Kidney glomerular epithelial cell (primary cell): Measurements from ENCODE around the gene NPAT.

Experiments
- DNase-seq: peaks from one replicate; lab custom pipeline; 2025; lab: John Stamatoyannopoulos, UW

The NPAT gene

DNA sequence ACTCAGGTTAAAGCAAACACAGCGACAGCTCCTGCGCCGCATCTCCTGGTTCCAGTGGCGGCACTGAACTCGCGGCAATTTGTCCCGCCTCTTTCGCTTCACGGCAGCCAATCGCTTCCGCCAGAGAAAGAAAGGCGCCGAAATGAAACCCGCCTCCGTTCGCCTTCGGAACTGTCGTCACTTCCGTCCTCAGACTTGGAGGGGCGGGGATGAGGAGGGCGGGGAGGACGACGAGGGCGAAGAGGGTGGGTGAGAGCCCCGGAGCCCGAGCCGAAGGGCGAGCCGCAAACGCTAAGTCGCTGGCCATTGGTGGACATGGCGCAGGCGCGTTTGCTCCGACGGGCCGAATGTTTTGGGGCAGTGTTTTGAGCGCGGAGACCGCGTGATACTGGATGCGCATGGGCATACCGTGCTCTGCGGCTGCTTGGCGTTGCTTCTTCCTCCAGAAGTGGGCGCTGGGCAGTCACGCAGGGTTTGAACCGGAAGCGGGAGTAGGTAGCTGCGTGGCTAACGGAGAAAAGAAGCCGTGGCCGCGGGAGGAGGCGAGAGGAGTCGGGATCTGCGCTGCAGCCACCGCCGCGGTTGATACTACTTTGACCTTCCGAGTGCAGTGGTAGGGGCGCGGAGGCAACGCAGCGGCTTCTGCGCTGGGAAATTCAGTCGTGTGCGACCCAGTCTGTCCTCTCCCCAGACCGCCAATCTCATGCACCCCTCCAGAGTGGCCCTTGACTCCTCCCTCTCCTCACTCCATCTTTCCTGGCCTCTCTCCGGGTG, at the start of gene NPAT, which contains the start of gene ATM:
TSS of gene NPAT (minus strand) at position 65 of the 774 bp plus-strand sequence. CDS start 102 bp downstream, outside the sequence.
TSS of gene ATM (plus strand) at position 494 of the 774 bp plus-strand sequence. CDS start 4,558 bp downstream, outside the sequence.
- peak; percentile 100 for DNase-seq

DNA sequence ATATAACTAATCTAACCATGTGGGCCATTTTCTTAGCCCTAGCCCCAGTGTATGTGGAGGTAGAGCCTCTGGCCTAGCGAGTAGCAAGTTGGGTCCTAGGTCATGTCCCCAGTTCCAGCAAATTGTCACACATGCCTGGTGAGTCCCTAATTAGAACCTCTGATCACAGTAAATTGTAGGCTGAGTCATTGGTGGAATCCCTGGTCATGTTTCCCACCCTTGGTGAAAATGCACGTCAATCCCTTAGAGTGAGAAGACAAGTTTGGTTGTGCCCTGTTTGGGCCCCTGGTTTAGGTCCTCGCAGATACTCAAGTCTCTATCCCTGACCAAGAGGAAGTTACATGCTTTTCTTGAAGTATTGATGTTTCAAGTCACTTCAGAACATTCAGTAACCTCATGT, 47.1 kb upstream of the NPAT start:
- no peak for DNase-seq

DNA sequence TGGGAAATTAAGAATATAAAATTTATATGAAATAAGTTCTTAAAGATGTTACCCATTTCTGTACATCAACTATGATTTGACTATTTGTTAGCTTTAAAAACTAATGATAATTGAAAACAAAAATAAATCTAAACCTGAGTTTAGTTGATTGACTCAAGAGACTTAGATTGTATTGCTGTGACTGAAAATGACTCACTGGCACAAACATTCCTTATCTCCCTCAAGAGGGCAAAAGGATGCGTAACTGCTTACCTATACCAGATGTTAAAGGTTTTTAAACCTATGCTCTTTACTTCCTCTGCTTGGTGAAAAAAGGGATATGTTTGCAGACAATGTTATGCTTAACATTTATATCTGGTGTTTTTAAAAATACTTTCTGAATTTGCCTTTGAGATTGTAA, 30.7 kb upstream of the NPAT start:
- no peak for DNase-seq

DNA sequence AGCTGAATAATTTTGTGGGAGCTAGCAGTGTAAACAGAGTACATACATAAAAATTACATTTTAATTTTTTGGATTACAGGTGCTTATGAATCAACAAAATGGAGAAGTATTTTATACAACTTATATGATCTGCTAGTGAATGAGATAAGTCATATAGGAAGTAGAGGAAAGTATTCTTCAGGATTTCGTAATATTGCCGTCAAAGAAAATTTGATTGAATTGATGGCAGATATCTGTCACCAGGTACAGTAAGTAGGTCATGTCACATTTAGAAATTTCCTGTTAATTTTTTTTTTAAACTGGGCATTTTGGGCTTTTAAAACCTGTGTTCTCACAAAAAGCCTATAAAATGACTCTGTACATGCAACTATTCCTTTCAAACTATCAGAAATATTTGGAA, 24.4 kb upstream of the NPAT start:
- DNase-seq = no peak

DNA sequence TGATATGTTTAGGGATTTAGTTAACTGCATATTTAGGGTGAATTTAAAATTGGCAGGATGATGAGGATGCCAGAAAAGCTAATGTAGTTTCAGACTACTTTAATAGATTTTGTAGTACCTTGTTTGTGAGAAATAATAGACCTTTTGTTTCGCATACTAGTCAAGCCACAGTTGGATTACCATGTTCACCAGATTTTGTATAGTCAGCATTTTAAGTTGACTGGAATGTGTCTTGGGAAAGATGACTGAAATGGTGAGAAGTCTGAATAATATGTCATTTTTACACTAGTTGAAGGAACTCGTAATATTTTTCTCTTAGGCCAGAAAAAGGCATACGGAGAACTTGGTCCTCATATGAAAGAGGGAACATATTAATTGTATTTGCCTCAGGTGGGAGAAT, 23.9 kb upstream of the NPAT start:
- DNase-seq = no peak

DNA sequence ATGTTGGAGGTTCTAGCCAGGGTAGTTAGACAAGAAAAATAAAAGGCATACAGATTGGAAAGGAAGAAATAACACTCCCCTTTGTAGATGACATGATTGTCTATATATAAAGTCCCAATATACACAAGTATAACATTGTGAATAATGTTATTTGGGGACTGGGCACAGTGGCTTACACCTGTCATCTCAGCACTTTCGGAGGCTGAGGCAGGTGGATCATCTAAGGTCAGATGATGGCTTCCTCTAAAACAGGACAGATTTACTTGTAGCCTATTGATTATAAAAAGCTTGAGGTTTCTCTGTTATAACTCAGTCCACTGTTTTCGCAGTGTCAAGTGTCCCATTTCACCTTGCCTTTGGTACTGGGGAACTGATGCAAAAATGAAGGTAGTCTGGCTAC, 20.0 kb upstream of the NPAT start:
- no peak for DNase-seq

DNA sequence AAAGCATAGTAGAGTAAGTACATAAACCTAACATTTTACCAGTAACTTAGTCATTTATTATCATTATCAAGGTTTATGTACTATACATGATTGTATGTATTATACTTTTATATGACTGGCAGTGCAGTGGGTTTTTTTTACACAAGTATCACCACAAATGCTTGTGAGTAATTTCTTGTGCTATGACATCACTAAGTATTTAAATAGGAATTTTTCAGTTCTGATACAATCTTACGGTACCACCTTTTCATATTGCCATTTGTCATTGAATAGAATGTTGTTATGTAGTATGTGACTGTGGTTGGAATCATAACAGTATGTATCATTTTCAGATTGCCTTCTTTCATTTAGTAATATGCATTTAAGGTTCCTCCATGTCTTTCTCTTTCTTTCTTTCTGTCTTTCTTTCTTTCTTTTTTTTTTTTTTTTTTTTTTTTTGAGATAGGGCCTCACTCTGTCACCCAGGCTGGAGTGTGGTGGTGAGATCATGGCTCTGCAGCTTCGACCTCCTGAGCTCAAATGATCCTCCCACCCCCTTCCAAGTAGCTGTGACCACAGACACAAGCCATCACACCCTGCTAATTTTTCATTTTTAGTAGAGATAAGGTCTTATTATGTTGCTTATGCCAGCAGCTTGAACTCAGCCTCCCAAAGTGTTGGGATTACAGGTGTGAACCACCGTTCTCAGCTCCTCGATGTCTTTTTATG, 19.0 kb upstream of the NPAT start:
- DNase-seq = no peak

DNA sequence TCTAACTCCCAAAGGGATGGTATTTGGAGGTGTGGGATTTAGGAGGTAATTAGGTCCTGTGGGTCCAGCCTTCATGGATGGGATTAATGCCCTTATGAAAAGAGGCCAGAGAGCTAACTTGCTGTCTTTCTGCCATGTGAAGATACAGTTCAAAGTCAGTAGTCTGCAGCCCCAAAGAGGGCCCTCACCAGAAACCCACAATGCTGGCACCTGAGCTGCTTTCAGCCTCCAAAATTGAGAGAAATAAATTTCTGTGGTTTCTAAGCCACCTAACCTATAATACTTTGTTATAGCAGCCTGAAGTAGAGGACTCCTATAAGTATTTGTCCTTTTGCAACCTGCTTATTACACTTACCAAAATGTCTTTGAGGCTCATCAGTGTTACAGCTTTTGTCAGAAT, 16.6 kb upstream of the NPAT start:
- no peak for DNase-seq

DNA sequence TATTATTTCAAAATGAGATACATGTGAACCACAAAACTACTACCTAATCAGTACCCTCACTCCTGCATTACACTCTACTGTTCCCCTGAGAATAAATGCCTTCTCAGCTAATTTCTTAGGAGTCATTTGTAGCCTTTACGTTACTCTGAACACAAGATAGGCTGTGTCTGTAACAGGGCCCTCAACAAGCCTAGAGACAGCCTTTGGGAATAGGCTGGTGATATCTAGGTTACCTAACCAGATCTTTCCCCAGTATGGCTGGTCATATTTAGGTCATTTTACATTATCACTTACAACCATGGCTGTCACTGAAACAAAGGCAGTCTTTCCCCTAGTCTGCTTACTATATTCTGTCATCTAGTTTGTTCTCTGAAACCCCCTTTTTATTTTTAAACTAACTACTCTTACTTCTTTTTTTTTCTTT, 14.6 kb upstream of the NPAT start:
- no peak for DNase-seq

DNA sequence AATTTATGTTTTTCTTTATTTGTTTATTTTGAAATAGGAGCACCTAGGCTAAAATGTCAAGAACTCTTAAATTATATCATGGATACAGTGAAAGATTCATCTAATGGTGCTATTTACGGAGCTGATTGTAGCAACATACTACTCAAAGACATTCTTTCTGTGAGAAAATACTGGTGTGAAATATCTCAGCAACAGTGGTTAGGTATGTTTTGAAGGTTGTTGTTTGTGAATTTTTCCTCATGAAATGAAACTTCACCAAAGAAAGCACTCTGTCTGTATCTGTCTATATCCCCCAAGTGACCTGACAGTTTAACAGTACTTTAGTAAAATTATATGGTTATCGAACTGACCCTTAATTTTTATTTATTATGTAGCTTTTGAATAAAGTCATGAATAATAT, 13.2 kb upstream of the NPAT start:
- no peak for DNase-seq

DNA sequence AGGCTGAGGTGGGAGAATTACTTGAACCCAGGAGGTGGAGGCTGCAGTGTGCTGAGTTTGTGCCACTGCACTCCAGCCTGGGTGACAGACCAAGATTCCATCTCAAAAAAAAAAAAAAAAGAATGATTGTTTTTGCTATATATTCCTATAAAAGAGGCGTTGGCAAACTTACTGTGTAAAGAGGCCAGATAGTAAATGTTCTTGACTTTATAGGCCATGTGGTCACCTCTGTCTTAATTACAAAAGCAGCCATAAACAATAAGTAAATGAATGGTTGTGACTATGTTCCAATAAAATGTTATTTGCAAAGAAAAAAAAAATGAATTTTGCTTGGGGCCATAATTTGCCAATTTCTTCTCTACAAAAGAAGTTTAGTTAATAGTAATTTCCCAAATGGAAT, 12.8 kb upstream of the NPAT start:
- DNase-seq = no peak

DNA sequence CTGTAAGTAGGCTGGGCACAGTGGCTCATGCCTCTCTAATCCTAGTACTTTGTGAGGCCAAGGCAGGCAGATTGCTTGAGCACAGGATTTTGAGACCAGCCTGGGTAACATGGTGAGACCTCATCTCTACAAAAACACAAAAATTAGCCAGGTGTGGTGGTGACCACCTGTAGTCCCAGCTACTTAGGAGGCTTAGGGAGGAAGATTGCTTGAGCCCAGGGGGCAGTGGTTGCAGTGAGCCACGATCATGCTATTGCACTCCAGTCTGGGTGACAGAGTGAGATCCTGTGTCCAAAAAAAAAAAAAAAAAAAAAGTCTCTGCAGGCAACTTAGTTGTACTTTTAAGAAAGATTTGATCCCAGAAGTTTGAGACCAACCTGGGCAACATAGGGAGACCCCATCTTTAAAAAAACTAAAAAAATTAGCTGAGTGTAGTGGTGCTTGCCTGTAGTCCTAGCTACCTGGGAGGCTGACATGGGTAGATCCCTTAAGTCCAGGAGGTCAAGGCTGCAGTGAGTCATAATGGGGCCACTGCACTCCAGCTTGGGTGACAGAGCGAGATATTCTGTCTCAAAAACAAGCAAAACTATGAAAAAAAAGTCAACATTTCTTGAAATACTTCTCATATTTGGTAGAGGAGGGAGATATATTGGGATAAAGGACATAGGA, 11.0 kb upstream of the NPAT start:
- no peak for DNase-seq

DNA sequence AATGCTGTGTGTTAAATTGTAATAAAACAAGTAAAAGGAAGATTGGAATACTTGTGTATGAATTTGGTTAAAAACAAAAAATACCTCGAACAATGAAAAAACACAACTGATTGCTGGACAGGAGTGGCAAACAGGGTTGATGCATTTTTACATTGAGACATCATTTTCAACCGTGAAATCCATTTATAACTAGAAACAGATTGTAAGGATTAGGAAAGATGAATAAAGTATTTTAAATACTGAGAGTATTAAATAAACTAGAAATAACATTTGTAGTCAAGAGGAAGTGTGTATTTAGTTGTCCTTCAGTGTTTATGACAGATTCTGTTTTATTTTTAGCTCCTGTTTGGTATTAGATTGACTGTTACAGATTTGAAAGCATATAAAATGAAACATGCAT, 5.8 kb upstream of the NPAT start:
- no peak for DNase-seq

DNA sequence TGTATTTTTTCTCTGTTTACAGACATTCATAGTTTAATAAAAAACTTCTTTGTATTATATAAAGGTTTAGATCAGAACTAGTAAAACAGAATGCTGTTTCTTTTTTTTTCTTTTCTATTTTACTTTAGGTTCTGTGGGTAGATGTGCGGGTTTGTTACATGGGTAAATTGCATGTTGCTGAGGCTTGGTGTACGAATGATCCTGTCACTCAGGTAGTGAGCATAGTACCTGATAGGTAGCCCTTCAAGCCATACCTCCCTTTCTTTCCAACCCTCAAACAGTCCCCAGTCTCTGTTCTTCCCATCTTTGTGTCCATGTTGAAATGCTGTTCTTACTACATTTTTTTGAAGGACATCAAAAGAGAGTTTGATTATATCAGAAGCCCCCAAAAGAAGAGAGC, 3.6 kb upstream of the NPAT start:
- no peak for DNase-seq

DNA sequence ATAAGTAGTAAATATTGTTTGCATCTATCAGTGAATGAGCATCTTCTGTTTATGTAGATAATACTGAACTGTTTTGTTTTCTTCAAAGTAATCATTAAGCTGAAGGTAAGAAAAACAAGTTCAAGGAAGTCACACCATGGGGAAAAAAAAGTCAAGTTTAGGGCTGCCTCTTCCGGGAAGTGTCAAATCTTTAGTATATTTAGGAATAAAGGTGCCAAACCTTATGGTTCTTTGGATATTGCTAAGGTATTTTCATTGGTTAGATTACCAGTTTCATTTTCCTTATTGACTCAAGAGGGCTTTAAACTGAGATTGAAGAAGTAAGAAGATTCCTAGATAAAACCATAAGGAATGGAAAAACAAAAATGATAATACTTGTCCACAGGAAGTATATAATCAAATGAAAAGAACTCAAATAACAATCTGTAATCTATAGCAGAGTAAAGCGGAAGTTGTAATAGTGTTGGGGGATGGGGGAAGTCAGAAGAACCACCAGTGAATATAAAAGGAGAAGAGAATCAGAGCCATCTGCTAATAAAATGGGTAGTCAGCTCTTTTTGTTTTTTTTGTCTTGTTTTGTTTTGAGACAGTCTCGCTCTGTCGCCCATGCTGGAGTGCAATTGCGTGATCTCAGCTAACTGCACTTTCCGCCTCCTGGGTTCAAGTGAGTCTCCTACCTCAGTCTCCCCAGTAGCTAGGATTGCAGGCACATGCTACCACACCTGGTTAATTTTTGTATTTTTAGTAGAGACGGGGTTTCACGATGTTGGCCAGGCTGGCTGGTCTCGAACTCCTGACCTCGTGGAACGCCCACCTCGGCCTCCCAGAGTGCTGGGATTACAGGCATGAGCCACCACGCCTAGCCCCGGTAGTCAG, 2.7 kb upstream of the NPAT start:
- no peak for DNase-seq

DNA sequence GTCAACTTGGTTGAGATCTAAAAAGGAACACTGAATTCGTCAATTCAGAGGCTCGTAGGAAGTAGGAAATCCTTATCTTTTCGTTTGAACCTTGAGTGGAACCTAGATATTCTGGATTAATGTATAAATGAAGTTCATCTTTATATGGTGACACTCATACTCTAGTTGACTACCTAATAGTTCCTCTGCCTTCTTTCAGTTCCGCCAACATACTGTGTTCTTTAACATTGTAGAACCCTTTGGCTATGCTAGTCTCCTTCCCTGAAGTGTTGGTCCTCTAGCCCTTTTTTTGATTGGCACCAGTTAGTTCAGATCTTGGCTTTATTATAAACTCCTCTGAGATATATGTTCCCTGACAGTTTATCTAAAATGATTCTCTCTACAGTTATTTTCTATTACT, 1.9 kb upstream of the NPAT start:
- DNase-seq = no peak

DNA sequence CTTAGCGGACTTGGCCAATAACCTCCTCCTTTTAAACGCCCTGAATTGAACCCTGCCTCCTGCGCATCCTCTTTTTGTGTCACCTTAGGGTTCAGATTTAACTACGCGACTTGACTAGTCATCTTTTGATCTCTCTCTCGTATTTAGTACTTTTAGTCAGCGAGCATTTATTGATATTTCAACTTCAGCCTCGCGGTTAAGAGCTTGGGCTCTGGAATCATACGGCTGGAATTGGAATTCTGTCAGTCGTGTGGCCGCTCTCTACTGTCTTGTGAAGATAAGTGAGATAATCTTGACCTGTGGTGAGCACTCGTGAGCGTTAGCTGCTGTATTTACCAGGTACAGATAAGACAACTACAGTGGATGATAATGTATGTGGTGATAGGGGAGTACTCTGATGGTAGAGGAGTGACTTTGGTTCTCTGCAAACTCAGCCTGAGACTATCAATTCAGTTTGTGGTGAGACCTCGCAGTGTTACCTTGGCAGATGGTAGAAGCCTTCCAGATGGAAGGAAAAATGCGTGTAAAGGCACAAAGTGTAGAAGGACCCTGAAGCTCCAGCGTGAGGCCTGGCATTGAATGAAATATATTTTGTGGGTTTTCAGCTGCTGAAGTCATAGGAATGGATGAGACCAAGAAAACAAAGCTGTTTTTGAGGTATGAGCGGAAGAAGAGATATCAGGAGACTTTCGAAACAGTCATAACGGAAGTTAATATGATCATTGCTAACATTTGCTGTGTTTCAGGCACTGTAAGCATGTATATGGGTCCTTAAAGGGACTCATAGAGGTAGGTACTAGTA, 1.1 kb upstream of the NPAT start:
- peak; percentile 35 for DNase-seq

DNA sequence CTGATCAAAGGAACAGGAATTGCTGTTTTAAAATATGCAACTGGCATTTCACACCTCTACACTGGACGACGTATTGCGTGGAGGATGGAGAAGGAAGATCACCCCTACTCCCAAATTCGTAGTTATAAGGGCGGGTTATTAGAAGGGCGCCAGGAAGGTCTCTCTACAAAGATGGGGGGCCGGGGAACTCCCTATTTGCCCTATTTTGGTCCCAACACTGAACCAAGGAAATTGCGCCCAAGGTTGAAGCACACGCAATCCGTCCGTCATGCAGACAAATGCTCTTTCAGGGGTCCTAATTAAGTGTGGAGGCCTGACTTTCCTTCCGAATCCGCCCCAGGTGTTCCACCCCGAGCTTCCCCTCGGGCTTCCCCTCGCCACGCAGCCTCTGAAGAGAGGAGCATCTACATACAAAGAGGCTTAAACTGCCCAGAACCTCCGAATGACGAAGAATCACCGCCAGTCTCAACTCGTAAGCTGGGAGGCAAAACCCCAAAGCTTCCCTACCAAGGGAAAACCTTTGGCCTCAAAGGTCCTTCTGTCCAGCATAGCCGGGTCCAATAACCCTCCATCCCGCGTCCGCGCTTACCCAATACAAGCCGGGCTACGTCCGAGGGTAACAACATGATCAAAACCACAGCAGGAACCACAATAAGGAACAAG, 396 bp downstream of the NPAT start:
- no peak for DNase-seq

DNA sequence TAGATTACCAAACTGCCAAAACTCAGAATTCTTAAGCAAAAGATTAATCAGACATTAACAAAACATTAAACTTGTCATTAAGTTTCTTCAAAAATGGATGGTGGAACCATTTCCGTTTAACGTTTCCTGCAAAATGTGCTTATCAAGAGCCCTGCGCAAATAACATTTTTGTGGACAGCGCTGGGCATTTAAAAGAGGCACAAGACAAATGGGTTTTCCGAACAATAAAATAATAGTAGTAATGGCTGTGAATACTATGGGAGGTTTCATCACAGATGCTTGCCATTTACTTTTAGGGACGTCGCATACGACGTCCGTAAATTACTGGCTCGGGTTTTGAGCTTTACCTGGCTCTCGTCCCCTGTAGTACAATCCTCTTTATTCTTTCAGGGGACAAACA, 1.1 kb downstream of the NPAT start:
- DNase-seq = no peak

DNA sequence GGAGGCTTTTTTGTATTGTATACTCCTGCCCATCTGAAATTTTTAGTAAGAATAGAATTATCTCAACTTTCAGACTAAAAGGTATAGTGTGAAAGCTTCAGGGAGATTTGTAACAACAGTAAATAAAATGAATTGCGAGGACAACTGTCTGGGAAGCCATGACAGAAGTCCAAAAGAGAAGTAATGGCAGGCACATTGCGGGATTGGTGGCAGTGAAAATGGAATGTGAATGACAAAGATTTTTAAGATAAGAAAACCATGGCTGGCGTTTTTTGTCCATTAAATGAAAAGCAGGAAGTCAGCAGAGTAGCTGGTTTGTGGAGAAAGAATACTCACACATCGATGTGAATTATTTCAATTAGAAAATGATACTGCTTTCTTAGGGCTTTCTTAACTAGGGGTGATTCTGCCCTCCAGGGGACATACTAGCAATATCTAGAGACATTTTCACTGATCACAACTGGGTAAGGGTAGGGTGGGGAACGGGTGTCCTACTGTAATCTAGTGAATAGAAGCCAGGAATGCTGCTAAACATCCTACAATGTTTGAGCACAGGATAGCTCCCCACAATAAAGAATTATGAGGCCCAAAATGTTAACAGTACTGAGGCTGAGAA, 1.6 kb downstream of the NPAT start:
- DNase-seq = no peak
